HG03095 (cell line): Measurements from ENCODE around the gene NBAS.
"Not testable (repeated sequence)": the region's sequence is repeated elsewhere in the genome, so short reads cannot be mapped to it uniquely, and the experiment has no call there.

Experiments
- ATAC-seq: cut with Tn5 transposase; IDR thresholded peaks from one replicate; pipeline ENCODE4 v1.9.1; 2021; ENCODE audit warnings: moderate library complexity; ENCODE audit not compliant: unreplicated experiment

Gene NBAS

DNA sequence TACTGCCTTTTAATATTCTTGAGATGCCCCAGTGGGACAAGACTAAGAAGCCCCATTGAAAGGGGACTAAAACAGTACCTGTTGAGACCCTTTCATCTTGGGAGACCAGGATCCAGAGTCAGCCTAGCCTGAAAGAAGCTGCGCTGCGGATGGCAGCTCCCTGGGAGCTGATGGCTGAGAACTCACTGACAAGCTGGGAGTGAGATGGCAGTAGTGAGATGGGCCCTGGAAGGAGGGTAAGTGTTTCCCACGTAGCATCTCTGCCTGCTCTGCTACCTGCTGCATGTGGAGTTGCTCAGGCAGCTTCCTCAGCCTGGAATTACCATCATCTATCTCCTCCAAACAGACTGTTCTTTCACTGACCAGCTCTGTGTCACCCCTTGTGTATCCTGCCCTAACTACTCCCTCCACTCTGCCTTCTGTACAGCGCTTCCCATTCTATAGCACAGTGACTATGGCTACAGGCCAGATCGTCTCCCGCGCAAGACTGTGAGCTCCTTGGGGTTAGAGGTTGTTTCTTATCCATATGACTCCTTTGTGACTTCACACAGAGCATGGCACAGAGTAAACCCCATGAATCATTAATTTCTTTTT, 330.4 kb downstream of the NBAS start:
- no peak for ATAC-seq

DNA sequence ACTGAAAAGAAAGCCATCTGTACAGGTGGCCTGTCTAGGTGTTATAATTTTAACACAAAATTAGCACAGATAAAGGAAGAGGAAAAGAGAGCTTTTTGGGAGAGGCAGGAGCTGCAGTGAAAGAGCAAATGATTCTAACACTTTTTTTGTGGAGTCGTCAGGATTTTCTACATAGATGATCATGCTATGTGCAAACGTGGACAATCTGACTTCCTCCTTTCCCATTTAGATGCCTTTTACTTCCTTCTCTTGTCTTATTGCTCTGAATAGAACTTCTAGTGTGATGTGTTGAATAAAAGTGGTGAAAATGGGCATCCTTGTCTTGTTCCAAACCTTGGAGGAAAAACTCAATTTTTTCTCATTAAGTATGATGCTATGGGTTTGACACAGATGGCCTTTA, 334.5 kb downstream of the NBAS start:
- ATAC-seq = no peak

- no peak for ATAC-seq
Observed at GRCh38 chr2:15225131-15225530, 336.0 kb downstream of the NBAS start.

- ATAC-seq = no peak
Observed at GRCh38 chr2:15224641-15225040, 336.5 kb downstream of the NBAS start.

DNA sequence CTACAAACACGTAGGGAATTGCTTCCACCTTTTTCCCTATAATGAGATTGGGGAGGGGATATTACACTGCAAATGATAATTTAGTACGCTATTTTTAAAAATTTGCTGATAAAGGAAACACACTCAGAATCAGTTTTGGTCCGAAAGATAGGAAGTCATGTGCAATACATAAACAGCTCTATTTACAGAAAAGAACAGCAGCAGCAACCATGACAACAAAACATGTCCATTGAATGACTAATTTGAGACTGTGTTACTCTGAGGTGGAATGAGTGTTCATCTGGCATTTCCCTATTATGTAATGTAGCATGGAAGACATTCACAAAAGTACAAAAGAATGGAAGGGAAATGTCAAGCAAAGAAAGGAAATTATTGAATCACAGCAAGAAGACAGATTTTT, 337.2 kb downstream of the NBAS start:
- no peak for ATAC-seq

- no peak for ATAC-seq
Observed at GRCh38 chr2:15222856-15223255, 338.3 kb downstream of the NBAS start.

GRCh38 chr2:15220603-15221002, 340.5 kb downstream of the NBAS start:
- ATAC-seq = no peak

- no peak for ATAC-seq
Observed at GRCh38 chr2:15218423-15219086, 342.6 kb downstream of the NBAS start.

DNA sequence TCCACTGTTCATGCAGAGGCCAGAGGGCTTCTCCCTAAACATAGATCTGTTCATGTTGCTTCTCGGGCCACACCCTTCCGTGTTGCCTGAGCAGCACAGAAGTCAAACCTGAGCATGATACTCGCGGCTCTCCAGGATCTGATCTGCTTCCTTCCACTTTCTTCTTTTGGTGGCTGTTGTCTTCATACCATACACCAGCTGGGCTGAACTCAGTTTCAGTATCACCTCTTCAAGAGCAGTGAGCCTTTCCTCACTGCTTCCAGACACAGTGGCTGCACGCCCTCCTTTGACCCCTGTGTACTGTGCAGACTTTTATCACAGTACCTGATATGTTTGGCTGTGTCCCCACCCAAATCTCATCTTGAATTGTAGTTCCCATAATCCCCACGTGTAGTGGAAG, 348.9 kb downstream of the NBAS start:
- ATAC-seq = no peak

- ATAC-seq = not testable (repeated sequence)
Observed at GRCh38 chr2:15210542-15210941, 350.6 kb downstream of the NBAS start.

DNA sequence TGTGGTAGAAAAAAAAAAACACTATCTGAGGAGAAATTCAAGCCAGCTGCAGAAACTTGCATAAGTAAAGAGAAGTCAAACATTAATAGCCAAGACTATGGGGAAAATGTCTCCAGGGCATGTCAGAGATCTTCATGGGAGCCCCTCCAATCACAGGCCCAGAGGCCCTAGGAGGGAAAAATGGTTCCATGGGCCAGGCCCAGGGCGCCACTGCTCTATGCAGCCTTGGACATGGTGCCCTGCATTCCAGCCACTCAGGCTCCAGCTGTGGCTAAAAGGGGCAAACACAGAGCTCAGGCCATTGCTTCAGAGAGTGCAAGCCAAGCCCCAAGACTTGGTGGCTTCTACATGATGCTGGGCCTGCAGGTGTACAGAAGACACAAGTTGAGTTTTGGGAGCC, 354.7 kb downstream of the NBAS start:
- no peak for ATAC-seq

- ATAC-seq = no peak
Observed at GRCh38 chr2:15205562-15205961, 355.6 kb downstream of the NBAS start.

DNA sequence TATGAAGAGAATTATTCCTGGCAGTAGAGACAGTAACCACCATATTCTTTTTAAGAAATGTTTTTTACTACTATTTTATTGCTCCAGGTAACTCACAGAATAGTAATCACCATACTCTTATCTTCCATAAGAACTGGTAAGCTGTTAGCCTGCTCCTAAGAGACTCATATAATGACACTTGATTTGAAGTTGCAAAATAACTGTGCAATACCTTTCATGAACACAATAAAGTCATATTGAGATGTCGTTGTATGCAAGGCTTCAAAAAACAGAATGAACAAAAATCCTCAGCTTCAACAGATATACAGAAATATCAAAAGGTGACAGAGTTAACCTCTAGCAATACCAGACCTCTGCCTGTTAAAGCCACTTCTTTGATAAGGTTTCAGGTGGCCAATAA, 360.1 kb downstream of the NBAS start:
- no peak for ATAC-seq

DNA sequence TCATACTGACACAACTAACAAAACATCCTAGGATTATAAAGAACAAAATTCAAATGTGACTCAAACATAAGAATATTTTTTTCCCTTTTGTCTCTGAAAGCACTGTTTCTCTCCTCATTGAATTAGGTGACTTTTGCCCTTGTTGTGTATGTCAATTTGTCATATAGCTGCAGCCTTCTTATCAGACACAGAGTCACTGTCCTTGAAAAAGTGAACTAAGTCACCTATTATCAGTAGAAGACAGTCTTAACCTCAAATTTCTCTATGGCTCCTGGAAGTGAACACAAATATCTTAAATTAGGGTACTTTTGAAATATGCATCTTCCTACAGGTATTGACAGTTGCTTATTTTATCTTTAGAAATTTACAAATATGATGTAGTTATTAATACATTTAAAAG, 360.6 kb downstream of the NBAS start:
- ATAC-seq = no peak

- ATAC-seq = no peak
Observed at GRCh38 chr2:15198051-15198450, 363.1 kb downstream of the NBAS start.

DNA sequence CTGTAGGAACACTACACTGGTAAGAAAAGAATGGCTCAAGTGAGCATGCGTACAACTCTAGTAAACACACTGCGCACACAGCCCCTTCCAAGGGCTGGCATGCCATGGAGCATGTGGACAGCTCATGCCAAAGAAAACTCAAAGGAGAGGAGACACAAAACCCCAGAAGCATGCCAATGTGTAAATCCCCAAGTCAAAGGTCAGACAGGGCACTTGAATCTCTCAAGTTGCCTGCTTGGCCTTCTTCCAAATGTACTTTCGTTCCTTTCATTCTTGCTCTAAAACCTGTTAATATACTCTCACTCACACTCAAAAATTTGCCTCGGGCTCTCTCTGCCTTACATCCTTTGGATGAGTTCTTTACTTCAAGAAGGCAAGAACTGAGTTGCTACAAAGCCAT, 365.3 kb downstream of the NBAS start:
- ATAC-seq = no peak

DNA sequence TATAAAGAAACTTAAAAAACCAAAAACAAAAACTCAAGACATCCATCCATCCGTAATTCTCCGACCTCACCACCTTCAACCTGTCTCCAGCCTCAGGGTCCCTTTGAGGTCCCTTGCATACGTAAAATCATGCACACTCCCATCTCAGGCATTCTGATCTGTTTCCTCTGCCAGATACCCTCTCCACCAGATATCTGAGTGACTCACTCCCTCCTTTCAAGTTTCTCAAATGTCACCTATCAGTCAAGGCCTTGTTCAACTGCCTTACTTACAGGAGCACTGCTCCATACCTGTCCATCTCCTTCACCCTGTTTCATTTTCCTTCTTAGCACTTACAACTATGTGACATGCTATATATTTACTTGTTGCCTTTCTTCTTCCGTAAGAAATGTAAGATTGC, 369.3 kb downstream of the NBAS start:
- ATAC-seq = no peak

GRCh38 chr2:15189216-15189615, 371.9 kb downstream of the NBAS start:
- ATAC-seq = no peak

- no peak for ATAC-seq
Observed at GRCh38 chr2:15187702-15188101, 373.4 kb downstream of the NBAS start.

- ATAC-seq = no peak
Observed at GRCh38 chr2:15186118-15186517, 375.0 kb downstream of the NBAS start.

DNA sequence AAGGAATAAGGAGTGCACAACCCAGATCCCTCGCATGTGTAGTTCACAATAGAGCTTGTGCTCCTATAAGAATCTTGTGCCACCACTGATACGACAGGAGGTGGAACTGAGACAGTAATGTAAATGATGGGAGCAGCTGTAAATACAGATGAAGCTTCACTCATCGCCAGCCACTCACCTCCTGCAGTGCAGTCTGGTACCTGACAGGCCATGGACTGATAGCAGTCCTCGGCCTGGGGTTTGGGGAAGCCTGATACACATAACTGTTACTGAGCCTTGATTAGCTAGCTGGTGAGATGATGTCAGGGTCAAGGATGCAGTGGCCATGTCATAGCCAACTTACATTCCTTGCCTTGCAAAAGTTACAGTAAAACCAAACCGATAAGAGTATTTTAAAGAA, 376.6 kb downstream of the NBAS start:
- no peak for ATAC-seq

DNA sequence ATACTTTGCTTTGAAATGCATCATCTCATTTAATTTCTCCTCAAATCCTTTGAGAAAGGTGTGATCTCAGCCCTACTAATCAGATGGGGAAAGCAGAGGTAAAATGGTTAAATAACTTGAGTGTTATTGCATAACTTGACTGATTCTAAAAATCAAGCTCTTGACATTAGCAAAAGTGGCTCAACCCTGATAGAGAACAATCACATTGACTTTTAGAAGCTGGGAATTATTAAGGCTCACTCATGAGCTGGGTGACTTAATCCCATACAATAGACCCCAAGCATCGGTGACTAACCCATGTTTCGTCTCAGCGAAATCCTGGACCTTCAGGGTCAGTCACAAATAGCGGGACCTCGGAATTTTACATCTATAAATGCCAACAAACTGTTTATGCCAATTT, 378.9 kb downstream of the NBAS start:
- no peak for ATAC-seq

DNA sequence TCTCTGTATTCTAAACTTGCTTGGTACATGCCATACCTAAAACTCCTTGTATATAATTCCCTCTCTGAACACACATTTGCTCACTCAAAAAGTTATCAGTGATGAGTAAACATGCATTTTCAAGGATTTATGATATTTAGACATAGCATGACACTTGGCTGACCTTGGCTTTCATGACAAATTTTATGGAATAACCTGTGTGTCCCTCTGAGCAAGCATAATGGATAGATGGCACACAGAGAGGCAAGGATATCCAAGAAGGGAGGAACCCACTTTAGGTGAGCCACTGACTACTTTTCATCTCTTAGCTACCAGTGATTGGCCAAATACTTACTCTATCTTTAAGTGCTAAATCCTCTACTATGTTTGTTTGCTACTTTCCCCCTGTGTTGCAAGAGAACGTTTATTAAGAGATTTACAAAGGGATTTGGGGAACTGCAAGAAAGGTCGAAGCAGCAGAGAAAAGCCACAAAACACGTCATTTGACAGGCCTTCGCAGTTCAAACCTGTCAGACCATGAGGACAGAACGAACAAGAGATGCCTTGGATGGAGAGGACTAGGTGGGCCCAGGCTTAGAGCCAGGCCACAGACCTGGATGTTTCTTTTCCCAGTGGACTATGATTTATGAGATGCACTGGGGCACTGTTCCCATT, 379.9 kb downstream of the NBAS start:
- no peak for ATAC-seq
